HG03575 (cell line): ENCODE data around the gene THYN1.

ENCODE experiments used
- ATAC-seq: cut with Tn5 transposase; IDR thresholded peaks from one replicate; pipeline ENCODE4 v1.9.1; 2021; ENCODE audit not compliant: unreplicated experiment, insufficient number of reproducible peaks, low FRiP score; ENCODE audit errors: extremely low read depth

The THYN1 gene

DNA sequence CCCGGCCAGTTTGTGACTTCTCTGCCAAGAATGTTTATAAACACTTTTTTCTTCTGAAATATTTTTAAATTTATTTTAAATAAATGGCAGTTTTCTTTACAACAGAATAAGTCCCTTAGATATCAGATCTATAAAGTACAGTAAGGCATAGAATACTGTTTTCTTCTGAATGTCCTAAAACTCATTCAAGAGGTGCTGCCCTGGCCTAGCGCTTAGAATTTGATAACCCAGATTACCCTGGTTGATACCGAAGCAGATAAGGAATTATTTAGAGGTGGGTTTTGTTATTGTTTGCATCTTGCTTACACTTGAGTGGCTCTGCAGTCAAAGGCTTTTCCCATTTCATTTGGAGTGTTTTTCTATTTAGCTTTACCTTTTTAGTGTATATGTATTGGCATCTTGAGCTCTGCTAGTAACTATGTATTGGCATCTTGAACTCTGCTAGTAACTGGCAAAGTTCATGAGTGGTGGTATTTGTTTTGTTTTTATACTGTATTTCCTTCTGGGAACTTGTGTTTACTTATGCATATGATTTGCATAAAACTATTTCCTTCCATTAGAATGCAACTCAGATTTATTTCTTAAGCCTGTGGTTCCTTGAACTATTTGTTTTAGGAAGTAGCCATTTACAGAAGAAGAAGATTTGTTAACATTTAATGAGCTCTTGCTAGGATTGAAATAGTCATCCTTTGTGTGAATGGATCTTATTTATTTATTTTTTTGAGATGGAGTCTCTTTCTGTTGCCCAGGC lies 1.5 kb upstream of the THYN1 start:
- ATAC-seq = no peak

DNA sequence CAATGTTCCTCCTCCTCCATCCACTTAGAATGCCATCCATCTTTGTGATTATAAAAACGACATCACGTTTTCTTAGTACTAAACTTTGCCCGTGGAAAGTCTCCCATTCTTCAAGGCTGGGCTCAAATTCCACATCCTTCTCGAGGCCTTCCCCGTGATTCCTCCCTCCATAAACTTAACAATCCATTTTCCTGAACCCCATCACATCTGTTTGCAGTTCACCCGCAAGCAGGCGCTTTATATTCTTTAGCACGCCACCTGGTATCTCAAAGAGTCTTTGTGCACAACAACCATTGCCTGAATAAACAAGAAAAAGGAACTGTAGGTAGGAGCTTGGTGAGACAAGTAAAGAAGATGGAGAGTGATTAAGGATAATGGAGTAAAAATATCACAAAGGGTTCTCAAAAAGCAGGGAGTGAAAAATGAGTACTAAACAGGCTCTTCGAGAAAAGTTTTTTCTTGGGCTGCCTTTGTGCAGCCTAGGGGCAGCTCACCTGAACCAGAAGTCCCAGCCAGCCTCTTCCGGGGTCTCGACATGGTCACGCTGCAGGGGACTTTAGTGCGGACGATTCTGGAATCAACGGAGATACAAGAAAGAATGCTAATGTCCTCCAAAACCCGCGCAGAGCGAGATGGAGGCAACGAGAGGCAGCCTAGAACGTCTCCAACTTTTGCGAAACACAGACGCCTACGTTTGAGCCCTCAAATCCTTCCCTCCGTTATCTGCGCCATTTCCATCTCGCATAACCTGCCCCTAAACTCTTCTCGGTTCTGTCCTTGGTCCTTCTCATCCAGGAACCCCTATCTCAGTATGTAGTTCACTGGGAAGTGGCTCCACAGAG lies 585 bp downstream of the THYN1 start:
- ATAC-seq = peak; percentile 20

DNA sequence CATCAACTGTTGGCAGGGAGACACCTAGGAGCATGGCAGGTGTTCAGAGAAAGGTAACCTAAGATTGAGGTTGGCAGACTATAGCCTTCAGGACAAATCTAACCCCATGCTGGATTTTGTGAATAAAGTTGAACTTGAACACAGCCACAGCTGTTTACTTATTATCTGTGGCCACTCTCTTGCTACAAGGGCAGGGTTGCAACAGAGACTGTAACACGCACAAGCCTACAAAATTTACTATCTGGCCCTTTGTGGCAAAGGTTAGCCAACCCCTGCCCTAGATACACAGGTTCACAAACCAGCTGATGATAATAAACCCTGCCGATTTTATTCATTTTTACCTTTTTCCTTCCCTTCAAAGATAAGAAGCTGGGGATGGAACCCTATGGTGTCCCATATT lies 2.5 kb downstream of the THYN1 start:
- no peak for ATAC-seq

DNA sequence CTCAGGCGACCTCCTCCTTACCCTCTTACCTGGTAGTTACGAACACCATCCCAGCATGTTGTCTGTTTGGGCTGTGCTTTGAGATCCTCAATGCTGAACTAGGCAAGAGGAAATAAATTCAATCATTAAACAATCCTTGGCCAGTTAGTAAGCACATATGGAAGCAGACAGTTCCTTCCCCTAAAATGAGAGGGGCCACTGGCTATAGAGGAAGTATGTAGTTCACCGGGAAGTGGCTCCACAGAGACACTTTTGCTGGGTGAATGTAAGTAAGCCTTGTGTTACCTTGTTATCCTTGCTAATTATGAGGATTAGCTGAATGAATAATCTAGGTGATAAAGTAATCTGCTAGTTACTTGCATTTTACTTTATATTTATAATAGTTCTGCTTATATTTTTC lies 2.9 kb downstream of the THYN1 start:
- ATAC-seq = no peak

DNA sequence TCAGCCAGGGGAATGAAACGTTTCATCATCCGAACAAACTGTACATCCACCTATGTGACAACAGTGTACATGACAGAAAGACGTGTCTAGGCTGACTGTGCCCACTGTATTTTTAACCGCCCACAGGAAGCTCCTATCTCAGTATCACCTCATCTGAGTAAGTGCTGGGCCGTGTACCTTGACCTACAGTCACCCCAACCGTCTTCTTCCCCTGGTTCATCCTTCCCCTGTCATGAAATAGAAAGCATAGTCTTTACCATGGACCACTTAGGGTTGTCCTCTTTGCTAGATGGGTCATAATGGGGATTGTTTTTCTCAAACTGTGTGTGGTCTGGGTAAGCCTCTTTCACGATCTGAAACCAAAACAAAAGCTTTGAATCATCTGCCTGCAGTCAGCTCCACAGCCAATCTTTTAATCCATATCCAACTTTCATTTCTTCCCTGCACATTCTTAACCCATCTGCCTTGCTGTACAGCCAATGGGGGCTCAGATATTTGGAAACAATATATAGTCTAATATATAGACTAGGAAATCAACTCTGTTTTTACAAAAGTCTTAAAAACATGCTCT lies 4.2 kb downstream of the THYN1 start:
- ATAC-seq = no peak

DNA sequence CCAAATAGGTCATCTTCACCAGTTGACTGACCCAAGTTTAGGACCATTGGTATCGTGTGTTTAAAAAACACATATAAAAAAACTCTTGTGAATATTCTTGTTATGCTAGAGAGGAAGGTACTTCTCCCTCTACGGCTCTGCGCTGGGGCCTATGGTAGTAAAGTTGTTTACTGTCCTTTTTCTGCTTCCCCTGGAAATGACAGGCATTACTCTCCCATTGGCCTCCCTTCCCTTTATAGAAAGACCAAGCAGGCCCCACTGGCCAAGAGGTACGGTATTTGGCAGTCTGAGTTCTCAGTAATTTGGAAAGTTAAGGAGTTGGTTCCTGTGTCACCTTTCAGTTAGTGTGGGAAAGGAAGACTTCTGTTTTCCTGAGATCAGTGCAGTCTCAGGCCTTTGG lies 6.5 kb downstream of the THYN1 start:
- no peak for ATAC-seq

DNA sequence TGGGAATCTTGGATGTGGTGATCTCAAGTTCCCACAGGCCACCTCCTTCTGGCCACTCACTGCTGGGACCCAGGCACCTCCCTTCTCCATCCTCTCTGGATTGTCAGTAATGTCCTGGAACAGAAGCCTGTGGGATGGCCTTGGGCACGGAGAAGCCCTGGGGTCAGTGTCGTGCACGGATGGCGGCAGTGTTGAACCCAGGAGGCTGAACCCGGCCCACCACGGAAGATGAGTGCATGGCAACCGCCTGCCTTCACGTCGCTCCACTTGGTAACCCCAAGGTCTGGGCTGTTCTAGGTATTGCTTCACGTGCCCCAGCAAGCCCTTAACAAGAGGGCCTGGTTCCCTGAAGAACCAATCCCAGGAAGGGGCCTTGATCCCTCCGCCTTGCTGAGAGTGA lies 7.1 kb downstream of the THYN1 start:
- no peak for ATAC-seq

DNA sequence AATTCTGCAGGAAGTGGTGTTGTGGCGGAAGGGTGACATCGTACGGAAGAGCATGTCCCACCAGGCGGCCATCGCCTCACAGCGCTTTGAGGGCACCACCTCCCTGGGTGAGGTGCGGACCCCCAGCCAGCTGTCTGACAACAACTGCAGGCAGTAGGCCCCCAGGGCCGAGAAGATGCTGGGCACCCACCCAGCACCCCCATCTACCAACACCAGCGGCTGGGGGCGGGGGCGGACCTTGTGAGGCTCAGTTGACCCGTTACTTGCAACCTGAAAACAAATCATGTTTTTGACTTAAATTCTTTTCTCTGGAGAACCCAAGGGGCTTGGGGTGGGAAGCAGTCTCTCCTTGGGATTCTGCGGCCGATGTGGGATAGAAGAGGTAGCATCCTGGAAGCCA lies 7.7 kb downstream of the THYN1 start:
- ATAC-seq = no peak

DNA sequence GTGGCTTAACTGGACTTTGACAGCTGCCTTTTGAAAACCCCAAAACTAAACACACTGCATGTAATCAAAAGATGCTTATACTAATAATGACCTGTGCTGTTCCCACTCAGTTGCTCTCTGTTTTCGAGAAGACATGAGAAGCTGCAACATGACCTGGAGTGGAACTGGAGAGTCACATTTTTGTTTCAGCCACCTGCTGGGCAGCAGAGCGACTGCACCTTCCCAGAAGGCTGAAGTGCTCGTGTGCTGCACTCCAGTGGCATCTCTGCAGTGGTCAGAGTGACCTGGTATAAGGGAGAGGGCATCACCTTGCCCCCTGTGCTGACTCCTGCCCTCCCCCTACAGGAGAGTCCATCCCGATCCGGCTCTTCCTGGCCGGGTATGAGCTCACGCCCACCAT lies 8.6 kb downstream of the THYN1 start:
- ATAC-seq = no peak

DNA sequence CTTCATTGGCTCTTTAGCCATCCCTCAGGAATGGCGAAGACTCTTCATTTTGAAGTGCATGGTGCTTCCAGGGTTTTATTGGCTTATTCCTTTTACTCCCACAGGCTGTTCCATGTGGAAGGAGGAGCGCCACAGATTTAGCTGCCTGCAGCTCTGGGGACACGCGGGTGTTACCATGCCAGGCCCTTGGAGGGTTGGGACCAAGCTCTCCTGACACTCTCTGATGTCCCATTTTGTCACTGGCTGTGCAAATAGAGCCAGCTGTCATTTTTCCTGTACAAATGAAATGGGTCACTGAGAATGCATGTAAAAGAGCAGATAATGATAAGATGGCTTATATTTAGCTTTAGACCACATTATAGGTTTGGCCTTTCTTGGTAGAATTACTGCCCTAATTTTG lies 9.2 kb downstream of the THYN1 start:
- no peak for ATAC-seq

DNA sequence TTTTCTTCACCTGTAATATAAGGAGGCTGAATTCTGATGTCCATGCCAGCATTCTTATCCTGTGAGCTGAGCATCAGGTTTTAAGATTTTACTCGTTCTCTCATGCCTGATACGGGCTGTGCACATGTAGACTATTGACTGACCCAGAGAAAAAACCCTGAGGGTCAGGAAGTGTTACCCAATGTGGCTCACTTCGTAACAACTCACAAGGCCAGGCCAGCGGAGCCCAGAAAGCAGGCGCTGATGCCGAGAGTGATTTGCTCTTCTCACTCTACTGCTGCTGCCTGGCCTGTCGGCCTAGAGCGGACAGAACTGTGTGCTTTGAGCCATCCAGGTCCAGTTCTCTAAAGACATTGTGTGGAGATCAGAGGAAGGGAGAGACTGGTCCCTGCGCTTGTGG lies 10.8 kb downstream of the THYN1 start:
- ATAC-seq = no peak

DNA sequence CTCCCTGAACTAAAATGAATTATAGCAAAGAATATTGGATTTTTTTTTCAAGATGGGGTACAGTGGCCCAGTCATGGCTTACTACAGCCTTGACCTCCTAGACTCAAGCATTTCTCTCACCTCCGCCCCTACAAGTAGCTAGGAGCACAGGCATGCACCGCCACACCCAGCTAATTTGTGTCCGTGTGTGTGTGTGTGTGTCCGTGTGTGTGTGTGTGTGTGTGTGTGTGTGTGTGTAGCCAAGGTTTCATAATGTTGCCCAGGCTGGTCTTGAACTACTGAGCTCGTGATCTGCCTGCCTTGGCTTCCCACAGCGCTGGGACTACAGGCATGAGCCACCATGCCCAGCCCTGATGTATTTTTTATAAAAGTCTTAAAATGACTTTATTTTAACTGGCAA lies 12.6 kb downstream of the THYN1 start:
- ATAC-seq = no peak

DNA sequence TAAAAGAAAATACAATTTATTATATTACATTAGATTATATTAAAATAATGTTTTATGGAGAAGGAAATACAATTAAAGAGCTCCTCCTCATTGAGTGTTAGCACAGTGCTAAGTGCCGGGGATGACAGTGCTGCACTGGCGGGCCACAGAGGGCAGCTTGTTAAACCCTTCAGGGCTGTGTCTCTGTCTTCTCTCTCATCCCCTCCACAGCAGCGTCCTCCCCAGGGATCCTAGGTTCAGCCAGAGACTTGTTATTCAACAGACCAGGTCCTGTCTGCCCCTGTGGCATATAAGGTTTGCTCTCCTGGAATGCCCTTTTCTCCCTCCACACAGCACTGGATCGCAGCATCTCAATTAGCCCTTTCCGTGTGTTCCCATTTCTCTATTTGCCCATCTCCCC lies 14.2 kb downstream of the THYN1 start:
- ATAC-seq = no peak

DNA sequence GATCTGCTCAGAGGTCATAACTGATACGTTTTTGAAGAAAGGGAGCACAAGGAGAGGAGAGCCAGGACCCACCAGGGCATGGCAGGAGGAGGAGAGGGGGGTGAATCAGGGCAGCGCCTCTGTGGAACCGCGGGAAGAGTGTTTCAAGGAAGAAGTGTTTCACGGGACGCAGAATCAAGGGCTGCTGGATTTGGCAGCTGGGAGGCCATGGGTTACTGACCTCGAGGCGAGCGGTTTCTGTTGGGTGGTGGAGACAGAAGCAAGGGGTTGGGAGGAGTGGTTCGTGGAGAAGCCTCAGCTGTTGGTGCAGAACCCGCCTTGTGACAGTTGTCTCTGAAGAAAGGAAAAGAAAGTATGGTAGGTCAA lies 15.6 kb downstream of the THYN1 start:
- no peak for ATAC-seq

DNA sequence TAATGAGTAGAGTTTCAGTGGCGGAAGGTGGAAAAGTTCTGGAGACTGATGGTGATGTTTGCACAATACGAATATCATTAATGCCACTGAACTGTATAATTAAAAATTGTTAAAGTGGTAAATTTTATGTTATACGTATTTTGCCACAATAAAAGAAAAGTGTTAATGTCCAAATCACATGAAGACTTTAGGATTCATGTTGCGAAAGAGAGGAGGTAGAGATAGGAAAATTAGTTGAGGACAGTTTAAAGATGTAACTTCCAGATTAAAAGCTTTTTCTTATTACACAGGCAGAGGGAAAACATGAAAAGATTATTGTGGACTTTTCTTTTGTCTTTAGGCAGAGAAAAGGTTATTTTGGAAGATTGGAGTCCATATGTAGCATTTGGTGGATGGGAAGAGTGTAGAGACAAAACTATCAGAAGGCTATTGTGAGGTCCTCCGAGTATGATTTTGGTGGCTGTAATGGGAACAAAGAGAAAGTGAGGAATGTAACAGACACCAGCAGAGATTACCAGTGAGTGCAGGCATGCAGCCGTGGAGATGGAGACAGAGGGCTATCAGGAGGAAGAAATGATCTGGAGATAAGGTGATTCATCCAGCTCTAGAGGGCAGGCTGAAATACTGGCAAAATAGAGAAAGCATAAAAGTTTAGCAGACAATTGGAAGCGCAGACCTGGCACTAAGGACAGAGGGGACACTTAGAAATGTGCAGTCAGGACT lies 16.2 kb downstream of the THYN1 start:
- no peak for ATAC-seq

DNA sequence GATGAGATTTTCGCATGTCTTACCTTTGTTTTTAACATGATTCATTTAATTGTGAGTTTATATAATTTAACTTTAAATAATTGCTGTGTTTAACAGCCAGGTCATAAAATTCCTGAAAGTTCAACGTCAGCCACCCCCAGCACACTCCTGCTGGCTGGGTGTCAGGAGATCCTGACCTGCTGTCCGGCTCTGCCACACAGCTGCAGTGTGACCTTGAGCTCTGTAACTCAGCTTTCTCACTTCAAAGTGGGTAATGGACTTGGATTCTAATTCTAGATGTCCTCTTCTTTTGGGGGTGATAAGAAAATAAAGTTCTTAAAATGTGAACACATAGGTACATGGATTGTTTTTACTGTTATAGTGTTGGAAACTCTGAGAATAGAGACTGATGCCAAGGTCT lies 17.8 kb downstream of the THYN1 start:
- ATAC-seq = no peak

DNA sequence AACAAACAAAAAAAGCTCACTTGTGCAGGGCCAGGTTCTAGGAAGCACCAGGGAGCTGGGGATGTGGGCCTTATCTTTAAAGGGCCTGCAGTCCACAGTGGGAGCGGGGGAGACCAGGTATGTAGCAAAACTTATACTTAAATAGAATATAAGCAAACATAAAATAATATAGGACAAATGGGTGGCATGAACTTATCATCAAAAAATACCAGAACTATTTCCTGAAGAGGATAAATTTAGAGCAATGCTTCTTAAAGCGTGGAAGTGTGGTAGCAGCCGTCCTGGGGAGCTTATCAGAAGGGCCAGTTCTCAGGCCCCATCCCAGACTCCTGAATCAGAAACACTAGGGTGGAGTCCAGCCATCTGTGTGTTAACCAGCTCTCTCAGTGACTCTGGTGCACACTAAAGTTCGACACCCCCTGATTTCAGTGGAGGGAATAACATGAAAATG lies 19.4 kb downstream of the THYN1 start:
- no peak for ATAC-seq

DNA sequence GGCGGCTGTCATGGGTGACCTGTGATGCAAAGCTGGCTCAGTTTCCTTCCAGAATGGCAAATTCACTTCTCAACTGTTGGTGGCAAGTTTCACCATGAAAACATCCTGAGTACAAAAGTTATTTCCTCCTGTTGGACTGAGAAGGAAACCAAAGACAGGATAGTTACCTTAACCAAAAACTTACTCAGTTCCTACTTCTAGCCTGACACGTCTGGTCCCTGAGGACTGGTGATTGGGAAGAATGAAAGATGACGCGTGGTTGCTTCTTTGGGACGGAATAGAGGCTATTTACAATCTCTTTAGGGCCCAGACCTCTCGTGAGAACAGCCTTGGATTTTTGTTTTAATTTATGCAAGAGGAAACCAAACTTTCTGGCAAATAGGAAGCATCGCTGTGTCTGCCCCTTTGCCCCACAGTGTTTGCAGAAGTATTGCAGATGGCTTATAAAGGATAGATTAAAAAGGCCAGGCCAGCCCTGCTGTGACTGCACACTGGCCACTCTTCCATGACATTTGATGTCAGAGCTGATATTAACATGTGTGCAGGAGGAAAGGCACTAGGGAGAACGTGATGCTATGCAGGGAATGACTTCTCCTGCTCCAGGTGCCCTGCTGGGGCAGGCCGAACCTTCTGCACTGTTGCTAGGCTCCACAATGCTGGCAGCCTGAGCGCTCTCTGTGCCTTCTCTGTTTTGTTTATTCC lies 21.0 kb downstream of the THYN1 start:
- no peak for ATAC-seq

DNA sequence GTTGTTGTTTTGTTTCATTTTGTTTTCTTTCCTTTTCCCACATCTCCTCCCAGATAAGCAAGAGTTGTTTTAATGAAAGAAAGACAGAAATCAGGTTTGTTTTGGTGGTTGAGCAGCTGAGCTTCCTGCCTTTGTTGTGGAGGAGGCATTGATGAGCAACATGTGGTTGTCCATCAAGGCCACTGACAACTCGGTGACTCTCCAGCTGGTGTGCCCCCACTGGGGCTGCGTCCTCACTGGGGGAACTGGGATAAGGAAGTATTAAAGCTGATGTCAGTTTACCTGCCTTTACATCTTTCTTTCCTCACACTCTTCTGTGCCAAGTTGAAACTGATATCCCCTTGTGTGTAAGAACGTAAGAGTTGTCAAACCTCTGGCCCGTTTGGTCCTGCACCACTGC lies 22.8 kb downstream of the THYN1 start:
- no peak for ATAC-seq
